GM10248 (cell line): ENCODE results near the gene CTNNA3.
"Not testable (repeated sequence)": the region's sequence is repeated elsewhere in the genome, so short reads cannot be mapped to it uniquely, and the experiment has no call there.

Experiments used
- CTCF ChIA-PET: fragments of 300-600 bp; sonication (Branson Sonifier 250); formaldehyde crosslinking; extraction: SDS; loops from one replicate; lab custom pipeline; 2021; ENCODE audit warnings: antibody characterized with exemption; lab: Yijun Ruan, JAX
- POLR2A ChIA-PET: fragments of 350-650 bp; sonication (Branson Sonifier 250); formaldehyde crosslinking; extraction: SDS; loops from one replicate; lab custom pipeline; 2020; ENCODE audit warnings: antibody characterized with exemption; lab: Yijun Ruan, JAX
- DNase-seq: peaks from one replicate; pipeline ENCODE4 v3.0.0; 2012; ENCODE audit errors: extremely low spot score
- CTCF ChIP-seq: IDR thresholded peaks from 2 replicates; pipeline ENCODE4 v1.5.1; 2012; ENCODE audit warnings: mild to moderate bottlenecking, low read depth; ENCODE audit errors: extremely low read depth, missing control alignments, control extremely low read depth

Gene CTNNA3

GRCh38 chr10:66337211-66337610 is 1358.8 kb downstream of the CTNNA3 start:
- ChIA-PET CTCF (no interaction called here), POLR2A (no interaction called here)
- no peak for DNase-seq
- no peak for TF ChIP-seq CTCF

GRCh38 chr10:66336791-66337190 is 1359.2 kb downstream of the CTNNA3 start:
- no peak for DNase-seq
- ChIA-PET POLR2A (no interaction called here), CTCF (no interaction called here)
- no peak for TF ChIP-seq CTCF

GRCh38 chr10:66335753-66336152 is 1360.2 kb downstream of the CTNNA3 start:
- CTCF ChIA-PET, POLR2A ChIA-PET, DNase-seq: not testable (repeated sequence)

- CTCF ChIA-PET = no interaction called here
- POLR2A ChIA-PET = no interaction called here
- DNase-seq = no peak
- TF ChIP-seq CTCF = no peak
These were observed 1366.8 kb downstream of the CTNNA3 start for GRCh38 chr10:66329147-66329546.

- no peak for DNase-seq
- POLR2A ChIA-PET = no interaction called here
- CTCF ChIA-PET = no interaction called here
- no peak for TF ChIP-seq CTCF
These were observed 1369.1 kb downstream of the CTNNA3 start for GRCh38 chr10:66326876-66327275.

GRCh38 chr10:66322777-66323176 is 1373.2 kb downstream of the CTNNA3 start:
- no peak for TF ChIP-seq CTCF
- POLR2A ChIA-PET = no interaction called here
- CTCF ChIA-PET = interaction anchor here (1.2 kb wide), 1 partner anchor 26 kb away, joined by 3 read pairs; no protein-coding TSS in a partner anchor
- no peak for DNase-seq

GRCh38 chr10:66321723-66322665 is 1374.0 kb downstream of the CTNNA3 start:
- TF ChIP-seq CTCF = no peak
- ChIA-PET POLR2A (no interaction called here), CTCF (interaction anchor here (0.6 to 1.3 kb wide), 4 partner anchors 10 to 49 kb away, joined by 3 read pairs; no protein-coding TSS in a partner anchor)
- no peak for DNase-seq
